GM12865 (cell line): Measurements from ENCODE around the gene KDSR.

ENCODE experiments used
- DNase-seq: peaks from one replicate; pipeline ENCODE4 v3.0.0; 2010; ENCODE audit warnings: low read depth
- H3K4me3 ChIP-seq: 2 replicates; pipeline ENCODE4 v1.5.1; 2011; ENCODE audit warnings: mild to moderate bottlenecking, low read depth, low read length, control low read depth
- TF ChIP-seq, protein P1 (sequence below): IDR thresholded peaks from 2 replicates; pipeline ENCODE4 v1.5.1; 2011; ENCODE audit warnings: low read length, control low read depth, low read depth, inconsistent platforms; ENCODE audit not compliant: insufficient read depth; ENCODE audit errors: missing control alignments

KDSR gene

DNA sequence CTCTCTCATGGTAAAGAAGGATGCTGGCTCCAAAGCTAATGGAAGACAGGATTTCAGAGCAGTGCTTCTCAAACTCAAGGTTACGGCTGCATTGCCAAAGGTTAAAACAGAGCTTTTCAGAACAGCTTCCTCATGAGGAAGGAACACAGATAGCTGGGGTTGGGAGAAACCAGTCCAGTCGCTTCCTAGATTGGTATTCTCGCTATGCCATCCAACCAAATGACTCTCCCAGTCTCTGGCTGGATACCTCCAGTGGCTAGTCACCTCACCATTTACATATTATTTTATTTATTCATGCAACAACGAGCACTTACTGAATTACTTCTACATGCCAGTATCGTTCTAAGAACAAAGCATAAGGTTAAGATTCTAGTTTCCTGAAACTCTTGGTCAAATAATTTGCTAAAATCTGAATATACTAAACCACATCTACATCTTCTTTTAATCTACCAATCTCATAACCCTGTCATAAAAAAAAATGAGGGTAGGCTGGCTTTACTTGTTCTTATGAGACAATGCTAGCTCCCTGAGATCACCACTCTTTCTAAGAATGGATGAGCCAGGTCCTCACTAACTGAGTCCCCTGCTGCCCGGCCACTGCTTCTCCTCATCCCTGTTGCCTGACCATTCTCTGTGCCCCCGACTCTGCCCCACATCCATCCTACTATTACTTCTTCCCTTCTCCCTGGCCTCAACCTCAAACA, 20.4 kb downstream of the KDSR start:
- TF ChIP-seq, protein P1, sequence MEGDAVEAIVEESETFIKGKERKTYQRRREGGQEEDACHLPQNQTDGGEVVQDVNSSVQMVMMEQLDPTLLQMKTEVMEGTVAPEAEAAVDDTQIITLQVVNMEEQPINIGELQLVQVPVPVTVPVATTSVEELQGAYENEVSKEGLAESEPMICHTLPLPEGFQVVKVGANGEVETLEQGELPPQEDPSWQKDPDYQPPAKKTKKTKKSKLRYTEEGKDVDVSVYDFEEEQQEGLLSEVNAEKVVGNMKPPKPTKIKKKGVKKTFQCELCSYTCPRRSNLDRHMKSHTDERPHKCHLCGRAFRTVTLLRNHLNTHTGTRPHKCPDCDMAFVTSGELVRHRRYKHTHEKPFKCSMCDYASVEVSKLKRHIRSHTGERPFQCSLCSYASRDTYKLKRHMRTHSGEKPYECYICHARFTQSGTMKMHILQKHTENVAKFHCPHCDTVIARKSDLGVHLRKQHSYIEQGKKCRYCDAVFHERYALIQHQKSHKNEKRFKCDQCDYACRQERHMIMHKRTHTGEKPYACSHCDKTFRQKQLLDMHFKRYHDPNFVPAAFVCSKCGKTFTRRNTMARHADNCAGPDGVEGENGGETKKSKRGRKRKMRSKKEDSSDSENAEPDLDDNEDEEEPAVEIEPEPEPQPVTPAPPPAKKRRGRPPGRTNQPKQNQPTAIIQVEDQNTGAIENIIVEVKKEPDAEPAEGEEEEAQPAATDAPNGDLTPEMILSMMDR = no peak
- DNase-seq = no peak
- no peak overlapping the region for H3K4me3 ChIP-seq

DNA sequence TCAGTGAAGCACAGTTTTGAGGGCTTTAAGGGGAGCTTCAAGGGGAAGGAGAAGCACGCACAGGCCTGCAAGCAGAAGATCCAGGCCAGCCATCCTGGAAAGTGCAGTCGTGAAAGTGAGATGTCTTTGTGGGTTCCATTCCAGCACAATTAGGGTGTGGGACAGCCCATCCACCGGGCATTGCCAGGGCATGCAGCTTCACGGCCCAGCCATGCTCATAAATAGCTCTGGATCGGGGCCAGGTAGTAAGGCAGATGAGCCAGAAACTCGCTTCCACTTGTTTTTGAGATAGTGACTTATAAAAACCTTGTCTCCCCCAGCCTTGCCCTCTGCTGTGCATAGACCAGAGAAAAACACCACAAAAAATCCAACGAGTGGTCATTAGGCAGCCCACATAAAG, 21.0 kb downstream of the KDSR start:
- no peak overlapping the region for H3K4me3 ChIP-seq
- no peak for DNase-seq
- TF ChIP-seq, protein P1 = no peak

DNA sequence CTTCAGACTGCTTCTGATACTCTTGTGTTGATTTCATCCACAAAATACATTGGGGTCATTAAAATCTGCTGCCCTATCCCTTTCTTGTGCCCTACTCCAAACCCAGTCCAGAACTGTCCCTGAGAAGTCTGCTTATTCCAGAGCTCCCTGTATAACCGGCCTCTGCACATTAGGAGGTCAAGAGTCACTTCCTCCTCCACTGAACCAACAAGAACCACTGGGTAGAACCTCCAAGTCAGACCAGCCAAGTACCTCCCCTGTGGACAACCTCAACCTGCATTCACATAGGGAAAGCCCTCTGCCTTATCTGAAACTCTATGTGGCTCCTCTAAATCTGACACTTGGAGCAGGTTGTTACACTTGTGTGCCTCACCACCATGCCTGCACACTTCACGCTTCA, 22.1 kb downstream of the KDSR start:
- TF ChIP-seq, protein P1 = no peak
- no peak for DNase-seq
- no peak overlapping the region for H3K4me3 ChIP-seq

DNA sequence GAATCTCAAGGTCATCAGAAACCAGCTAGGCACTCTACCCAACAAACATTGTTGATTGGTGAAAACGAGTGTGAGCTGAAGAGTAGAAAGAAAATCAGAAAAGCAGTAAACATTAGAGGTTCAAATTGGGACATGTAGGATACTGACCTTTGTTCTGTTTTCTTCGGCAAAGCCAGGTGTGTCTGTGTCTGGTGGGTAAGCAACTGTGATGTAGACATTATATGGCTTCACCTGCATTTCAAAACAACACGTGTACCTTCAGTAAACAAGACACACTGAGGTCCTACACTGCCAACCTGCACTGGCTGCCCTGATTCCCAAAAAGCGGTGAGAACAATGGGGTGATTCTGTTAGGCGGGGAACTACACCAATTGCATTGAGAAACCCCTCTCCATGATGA, 22.7 kb downstream of the KDSR start:
- DNase-seq = no peak
- TF ChIP-seq, protein P1 = no peak

DNA sequence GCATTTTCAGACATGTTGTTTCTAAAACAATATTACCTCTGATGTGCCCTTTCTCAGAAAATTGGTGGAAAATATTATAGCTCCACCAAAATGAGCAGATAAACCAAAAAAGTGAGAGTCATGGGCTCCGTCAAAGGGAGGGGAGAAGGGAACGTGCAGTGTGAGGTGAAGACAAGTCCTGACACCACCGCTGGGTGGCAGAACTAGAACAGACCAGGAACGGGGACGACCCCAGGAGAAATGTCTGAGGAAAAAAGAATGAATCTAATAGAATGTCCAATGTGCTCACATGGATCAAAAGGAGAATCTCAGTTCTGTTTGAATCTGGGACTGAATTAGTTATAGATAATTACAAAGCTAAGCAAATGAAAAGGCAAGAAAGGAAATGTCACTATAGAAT, 24.8 kb downstream of the KDSR start:
- peak; percentile 61 for DNase-seq
- TF ChIP-seq, protein P1 = peak; percentile 67
- no peak overlapping the region for H3K4me3 ChIP-seq

More for the DNA sequence above, 22.7 kb downstream of the KDSR start:
- H3K4me3 ChIP-seq = no peak overlapping the region

DNA sequence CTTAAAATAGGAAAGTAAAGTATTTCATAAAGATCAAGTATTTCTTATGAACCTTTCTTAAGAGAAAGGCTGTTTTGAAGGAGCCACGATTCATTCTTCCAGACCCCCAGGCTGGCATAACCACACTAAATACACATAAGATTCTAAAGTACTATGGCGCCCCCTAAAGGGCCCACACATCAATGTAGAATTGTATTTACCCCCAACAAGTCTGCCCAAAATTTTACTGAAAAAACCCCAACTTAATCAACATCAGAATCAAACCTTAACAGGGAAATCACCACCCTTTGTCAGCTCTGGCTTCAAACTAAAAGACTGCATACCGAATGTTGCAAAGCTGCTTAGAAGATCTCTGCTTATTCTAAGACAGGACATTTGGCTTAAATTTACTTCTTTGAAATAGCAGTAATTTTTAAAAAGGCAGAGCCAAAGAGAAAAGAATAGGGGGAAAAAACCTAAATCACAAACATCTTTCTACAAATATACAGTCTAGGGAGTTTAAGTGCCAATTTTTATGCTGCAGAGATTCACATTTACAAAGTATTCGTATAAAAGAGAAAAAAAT, 27.0 kb downstream of the KDSR start:
- DNase-seq = peak; percentile 66
- H3K4me3 ChIP-seq = no peak overlapping the region
- TF ChIP-seq, protein P1 = peak; percentile 45

DNA sequence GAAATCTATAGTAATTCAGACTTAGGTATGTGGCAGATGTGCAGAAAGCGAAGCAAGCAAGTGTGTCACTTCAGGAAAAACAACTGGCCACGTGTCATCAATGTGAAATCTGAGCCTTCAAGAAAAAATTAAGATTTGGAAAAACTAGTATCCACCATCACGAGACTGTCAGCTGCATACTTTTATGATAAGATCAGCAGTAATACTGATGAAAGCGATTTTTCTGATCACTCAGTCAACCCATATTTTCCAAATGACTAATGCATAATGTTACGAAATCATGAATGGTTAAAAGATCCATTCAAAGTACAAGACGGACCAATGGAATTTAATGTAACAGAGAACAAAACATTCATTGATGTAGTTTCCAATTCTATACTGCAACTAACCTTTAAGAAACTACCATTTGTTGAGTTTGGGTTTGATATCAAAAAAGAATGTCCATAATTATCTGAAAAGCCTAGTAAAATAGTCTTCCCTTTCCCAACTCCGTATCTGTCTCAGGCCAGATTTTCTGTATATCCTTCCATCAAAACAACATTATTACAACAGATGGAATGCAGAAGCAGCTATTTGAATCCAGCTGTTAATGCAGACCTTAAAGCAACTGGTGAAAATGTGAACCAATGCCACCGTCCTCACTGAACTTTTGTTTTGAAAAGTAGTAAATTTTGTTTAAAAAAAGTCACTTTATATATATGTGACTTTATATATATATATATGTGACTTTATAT, 30.5 kb downstream of the KDSR start:
- no peak for DNase-seq
- no peak overlapping the region for H3K4me3 ChIP-seq
- TF ChIP-seq, protein P1 = no peak
